GM18870 (cell line): ENCODE data around the gene TMEM14C.

Experiments
- ATAC-seq: cut with Tn5 transposase; IDR thresholded peaks from one replicate; pipeline ENCODE4 v1.9.1; 2021; ENCODE audit warnings: moderate library complexity; ENCODE audit not compliant: unreplicated experiment

Gene TMEM14C

GRCh38 chr6:10759312-10759839 is 36.5 kb downstream of the TMEM14C start:
- ATAC-seq = peak; percentile 67

GRCh38 chr6:10759884-10760329 is 37.0 kb downstream of the TMEM14C start:
- no peak for ATAC-seq

- ATAC-seq = no peak
These were observed 40.1 kb downstream of the TMEM14C start for GRCh38 chr6:10763006-10763405.

- no peak for ATAC-seq
These were observed 46.5 kb downstream of the TMEM14C start for GRCh38 chr6:10769419-10769818.

- no peak for ATAC-seq
These were observed 48.6 kb downstream of the TMEM14C start for GRCh38 chr6:10771371-10771894.

- ATAC-seq = no peak
These were observed 55.4 kb downstream of the TMEM14C start for GRCh38 chr6:10778230-10778629.

- no peak for ATAC-seq
These were observed 56.2 kb downstream of the TMEM14C start for GRCh38 chr6:10779076-10779475.
